ENCODE results near the gene SORBS2. TPM values are rescaled to one million over a fixed set of nuclear protein-coding genes. Genes with fewer than 3 reads are reported as not detected.

SORBS2 gene
- total RNA-seq, 1 donor from 2014 or later: 33.6 TPM

- peak overlapping the region; percentile 76 for H3K4me3 Mint-ChIP-seq (ENCODE audit: unreplicated experiment)
- H3K9me3 Mint-ChIP-seq (ENCODE audit: unreplicated experiment): no peaks in the 10 kb centered on the region
- H3K27ac Mint-ChIP-seq (ENCODE audit: unreplicated experiment): peak overlapping the region; percentile 89
- peaks cover 68% of the 10 kb centered on the region for H3K4me1 Mint-ChIP-seq (ENCODE audit: unreplicated experiment)
- peak; percentile 88 for DNase-seq (ENCODE audit: extremely low spot score, unreplicated experiment)
- H3K36me3 Mint-ChIP-seq (ENCODE audit: unreplicated experiment): no peaks in the 10 kb centered on the region
- H3K27me3 Mint-ChIP-seq (ENCODE audit: unreplicated experiment): no peaks in the 10 kb centered on the region
- TF ChIP-seq CTCF (IDR thresholded peaks at IDR 0.05): peak; percentile 44
Observed at GRCh38 chr4:185774845-185775680, 36.9 kb downstream of the SORBS2 start.

GRCh38 chr4:185774131-185774653 lies 37.8 kb downstream of the SORBS2 start:
- no peaks in the 10 kb centered on the region for H3K36me3 Mint-ChIP-seq (ENCODE audit: unreplicated experiment)
- no peak for TF ChIP-seq CTCF (IDR thresholded peaks at IDR 0.05)
- DNase-seq (ENCODE audit: extremely low spot score, unreplicated experiment): no peak
- no peaks in the 10 kb centered on the region for H3K27me3 Mint-ChIP-seq (ENCODE audit: unreplicated experiment)
- peak overlapping the region; percentile 89 for H3K27ac Mint-ChIP-seq (ENCODE audit: unreplicated experiment)
- no peaks in the 10 kb centered on the region for H3K9me3 Mint-ChIP-seq (ENCODE audit: unreplicated experiment)
- H3K4me3 Mint-ChIP-seq (ENCODE audit: unreplicated experiment): peak overlapping the region; percentile 76
- H3K4me1 Mint-ChIP-seq (ENCODE audit: unreplicated experiment): peaks cover 61% of the 10 kb centered on the region

- no peak for DNase-seq (ENCODE audit: extremely low spot score, unreplicated experiment)
- Mint-ChIP-seq H3K27ac (ENCODE audit: unreplicated experiment) (peak overlapping the region; percentile 89), H3K4me1 (ENCODE audit: unreplicated experiment) (peaks cover 56% of the 10 kb centered on the region), H3K27me3 (ENCODE audit: unreplicated experiment) (no peaks in the 10 kb centered on the region), H3K36me3 (ENCODE audit: unreplicated experiment) (no peaks in the 10 kb centered on the region), H3K4me3 (ENCODE audit: unreplicated experiment) (peak overlapping the region; percentile 76), H3K9me3 (ENCODE audit: unreplicated experiment) (no peaks in the 10 kb centered on the region)
- TF ChIP-seq CTCF (IDR thresholded peaks at IDR 0.05): no peak
Observed at GRCh38 chr4:185773419-185773818, 38.6 kb downstream of the SORBS2 start.

- TF ChIP-seq CTCF (IDR thresholded peaks at IDR 0.05): no peak
- Mint-ChIP-seq H3K36me3 (ENCODE audit: unreplicated experiment) (no peaks in the 10 kb centered on the region), H3K27me3 (ENCODE audit: unreplicated experiment) (no peaks in the 10 kb centered on the region), H3K4me1 (ENCODE audit: unreplicated experiment) (peaks cover 57% of the 10 kb centered on the region), H3K9me3 (ENCODE audit: unreplicated experiment) (no peaks in the 10 kb centered on the region), H3K4me3 (ENCODE audit: unreplicated experiment) (peak overlapping the region; percentile 76), H3K27ac (ENCODE audit: unreplicated experiment) (peak overlapping the region; percentile 89)
- DNase-seq (ENCODE audit: extremely low spot score, unreplicated experiment): no peak
Observed at GRCh38 chr4:185772391-185773093, 39.5 kb downstream of the SORBS2 start.

Data from osteocyte (in vitro differentiated cells).